ENCODE results near the gene CPS1.

CPS1 gene

DNA sequence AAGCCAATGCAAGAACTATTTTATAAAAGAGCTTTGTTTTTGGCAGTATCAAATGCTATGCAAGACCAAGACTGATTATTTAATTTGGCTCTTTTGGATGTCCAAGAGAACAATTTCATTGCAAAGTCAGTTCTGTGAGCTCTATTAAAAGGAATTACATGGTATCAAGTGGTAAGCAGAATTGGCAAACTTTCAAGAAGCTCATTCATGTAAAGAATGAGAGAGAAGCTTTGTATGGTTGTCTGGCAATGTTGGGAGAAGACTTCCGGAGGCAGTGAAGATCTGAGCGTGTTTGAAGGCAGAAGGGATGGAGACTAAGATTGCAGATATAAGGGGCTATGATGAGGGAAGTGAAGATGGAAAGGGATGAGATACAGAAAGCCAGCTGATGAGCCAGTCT is 49.6 kb downstream of the CPS1 start:
- DNase-seq (ENCODE audit: low spot score) = no peak

GRCh38 chr2:210611466-210611865 is 55.1 kb downstream of the CPS1 start:
- no peak for DNase-seq (ENCODE audit: low spot score)

- no peak for DNase-seq (ENCODE audit: low spot score)
Measured at GRCh38 chr2:210616074-210616473, 59.7 kb downstream of the CPS1 start.

GRCh38 chr2:210617318-210617717 is 60.9 kb downstream of the CPS1 start:
- no peak for DNase-seq (ENCODE audit: low spot score)

- peak; percentile 84 for DNase-seq (ENCODE audit: low spot score)
Measured at GRCh38 chr2:210617732-210618330, 61.4 kb downstream of the CPS1 start.

DNA sequence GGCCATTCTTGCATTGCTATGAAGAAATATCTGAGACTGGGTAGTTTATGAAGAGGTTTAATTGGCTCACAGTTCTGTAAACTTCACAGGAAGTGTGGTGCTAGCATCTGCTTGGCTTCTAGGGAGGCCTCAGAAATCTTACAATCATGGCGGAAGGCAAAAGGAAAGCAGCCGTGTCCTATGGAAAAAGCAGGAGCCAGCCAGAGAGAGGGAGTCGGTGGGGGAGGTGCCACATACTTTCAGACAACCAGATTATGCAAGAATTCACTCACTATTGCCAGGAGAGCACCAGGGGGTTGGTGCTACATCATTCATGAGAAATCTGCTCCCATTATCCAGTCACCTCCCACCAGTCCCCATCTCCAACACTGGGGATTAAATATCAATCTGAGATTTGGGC is 64.1 kb downstream of the CPS1 start:
- DNase-seq (ENCODE audit: low spot score) = no peak

GRCh38 chr2:210623506-210623905 is 67.1 kb downstream of the CPS1 start:
- DNase-seq (ENCODE audit: low spot score) = no peak

- DNase-seq (ENCODE audit: low spot score) = no peak
Measured at GRCh38 chr2:210626849-210627248, 70.5 kb downstream of the CPS1 start.

DNA sequence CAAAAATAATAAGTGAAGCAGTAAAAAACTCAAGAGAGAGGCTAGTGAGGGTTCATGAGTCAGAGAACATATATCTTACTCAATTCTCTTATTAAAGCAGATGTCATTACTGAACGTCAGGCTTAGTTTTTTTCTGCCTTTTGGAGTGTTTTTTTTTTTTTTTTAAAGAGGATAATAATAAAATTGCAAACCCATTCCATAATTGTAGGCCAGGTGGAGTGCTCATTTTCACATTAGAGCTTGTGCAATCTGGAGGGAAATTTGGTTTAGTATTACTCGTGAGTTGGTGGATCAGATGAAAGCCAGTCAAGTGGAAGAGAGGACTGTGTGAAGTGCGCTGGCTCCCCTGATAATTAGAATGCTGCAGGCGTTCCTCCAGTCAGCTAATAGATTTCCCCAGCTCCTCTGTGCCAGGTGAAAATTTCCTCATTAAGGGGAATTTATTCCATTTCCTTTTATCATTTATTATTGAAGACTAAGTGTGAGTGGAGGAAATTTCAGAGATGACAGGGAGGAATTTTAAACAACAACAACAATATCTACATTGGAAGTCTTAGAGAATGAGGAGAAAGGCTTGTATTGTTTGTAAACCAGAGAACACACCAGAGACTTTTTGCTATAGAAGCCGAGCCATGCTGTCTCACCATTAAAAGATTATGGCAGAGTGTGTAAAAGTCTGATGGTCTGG is 74.6 kb downstream of the CPS1 start:
- peak; percentile 45 for DNase-seq (ENCODE audit: low spot score)

DNA sequence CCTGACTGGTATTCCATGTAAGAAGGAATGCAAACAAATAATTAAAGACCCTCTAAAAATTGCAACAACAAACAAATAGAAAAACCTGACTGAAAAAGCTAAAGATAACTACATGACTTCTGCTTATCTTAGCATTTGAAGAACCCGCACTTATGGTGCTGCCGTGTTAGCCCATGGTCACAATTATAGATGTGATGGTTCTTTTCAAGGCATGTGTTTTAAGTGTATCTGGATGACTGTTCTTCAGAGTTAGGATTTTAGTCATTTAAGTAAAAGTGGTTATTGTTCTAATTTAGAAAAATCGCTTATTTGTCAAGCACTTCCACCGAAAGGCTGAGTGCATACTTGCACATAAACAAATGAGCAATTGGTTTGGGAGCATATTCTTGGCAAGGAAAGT is 77.3 kb downstream of the CPS1 start:
- DNase-seq (ENCODE audit: low spot score) = no peak

DNA sequence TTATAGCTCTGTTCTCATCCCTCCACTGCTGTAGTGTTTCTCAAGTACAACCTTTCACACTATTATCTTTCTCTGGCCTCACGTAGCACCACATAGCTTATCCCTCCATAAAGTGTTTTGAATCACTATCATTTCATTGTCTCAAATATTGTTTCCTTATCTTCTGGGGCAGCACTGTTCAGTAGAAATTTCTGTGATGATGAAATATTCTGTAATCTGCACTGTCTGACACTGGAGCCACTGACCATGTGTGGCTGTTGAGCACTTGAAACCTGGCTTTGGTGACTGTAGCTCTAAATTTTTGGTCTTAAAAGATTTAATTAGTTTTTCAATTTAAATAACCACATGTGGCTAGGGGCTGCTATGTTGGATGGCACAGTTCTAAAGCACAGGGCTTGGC is 78.9 kb downstream of the CPS1 start:
- no peak for DNase-seq (ENCODE audit: low spot score)

- DNase-seq (ENCODE audit: low spot score) = no peak
Measured at GRCh38 chr2:210642333-210642732, 85.9 kb downstream of the CPS1 start.

- DNase-seq (ENCODE audit: low spot score) = no peak
Measured at GRCh38 chr2:210647151-210647550, 90.8 kb downstream of the CPS1 start.

GRCh38 chr2:210654091-210654490 is 97.7 kb downstream of the CPS1 start:
- DNase-seq (ENCODE audit: low spot score) = no peak

DNA sequence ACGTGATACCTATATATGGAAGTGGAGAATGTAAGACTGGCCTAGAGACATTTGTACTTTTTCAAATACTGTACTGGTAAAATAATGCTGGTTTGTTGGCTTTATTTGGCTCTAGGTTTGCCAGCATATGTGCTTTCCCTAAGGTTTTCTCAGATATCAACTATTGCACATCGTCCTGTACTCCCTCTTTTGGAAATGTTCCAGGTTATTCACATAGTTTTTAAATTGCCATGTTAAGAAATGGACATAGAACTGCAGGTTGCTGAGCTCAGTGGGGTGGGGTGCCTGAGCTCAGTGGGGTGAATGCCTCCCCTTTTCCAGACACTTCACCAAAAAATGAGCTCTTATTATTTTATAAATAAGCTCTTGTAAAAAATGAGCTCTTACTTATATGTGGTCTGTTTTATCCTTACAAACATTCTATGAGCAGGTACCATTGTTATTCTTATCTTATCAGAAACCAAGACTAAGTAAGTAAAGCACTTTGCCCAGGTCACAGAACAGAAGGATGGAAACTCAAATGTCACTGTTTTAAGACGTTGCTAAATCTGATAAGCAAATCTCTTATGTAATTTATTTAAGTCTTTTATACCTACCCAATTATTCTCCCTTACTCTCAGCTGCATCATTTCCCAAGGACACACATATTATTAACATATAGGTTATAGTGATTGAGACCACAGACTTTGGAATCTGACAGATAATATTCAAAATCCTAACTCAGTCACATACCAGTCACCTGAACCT is 99.0 kb downstream of the CPS1 start:
- no peak for DNase-seq (ENCODE audit: low spot score)

- no peak for DNase-seq (ENCODE audit: low spot score)
Measured at GRCh38 chr2:210657874-210658273, 101.5 kb downstream of the CPS1 start.

- DNase-seq (ENCODE audit: low spot score) = no peak
Measured at GRCh38 chr2:210660751-210661150, 104.4 kb downstream of the CPS1 start.

DNA sequence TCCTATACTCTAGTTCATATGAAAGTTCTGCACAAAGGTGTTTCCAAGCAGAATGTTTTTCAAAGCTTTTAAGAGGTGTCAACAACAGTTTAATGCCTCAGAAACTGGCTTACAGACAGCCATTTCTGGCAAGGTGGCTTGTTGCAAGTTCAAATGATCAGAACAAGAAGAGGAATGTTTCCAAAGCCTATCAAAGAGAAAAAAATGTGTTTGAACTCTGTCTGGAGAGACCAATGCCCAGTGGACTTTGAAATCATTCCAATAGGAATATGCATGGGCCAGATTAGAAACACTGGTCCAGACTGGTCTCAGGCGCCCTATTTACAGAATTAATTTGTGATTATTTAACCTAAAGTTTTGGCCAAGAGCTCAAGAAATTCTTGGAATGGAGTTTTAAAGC is 106.2 kb downstream of the CPS1 start:
- no peak for DNase-seq (ENCODE audit: low spot score)

GRCh38 chr2:210663631-210664089 is 107.3 kb downstream of the CPS1 start:
- DNase-seq (ENCODE audit: low spot score) = peak; percentile 57

GRCh38 chr2:210667711-210668110 is 111.3 kb downstream of the CPS1 start:
- no peak for DNase-seq (ENCODE audit: low spot score)

- peak; percentile 51 for DNase-seq (ENCODE audit: low spot score)
Measured at GRCh38 chr2:210671065-210671464, 114.7 kb downstream of the CPS1 start.

DNA sequence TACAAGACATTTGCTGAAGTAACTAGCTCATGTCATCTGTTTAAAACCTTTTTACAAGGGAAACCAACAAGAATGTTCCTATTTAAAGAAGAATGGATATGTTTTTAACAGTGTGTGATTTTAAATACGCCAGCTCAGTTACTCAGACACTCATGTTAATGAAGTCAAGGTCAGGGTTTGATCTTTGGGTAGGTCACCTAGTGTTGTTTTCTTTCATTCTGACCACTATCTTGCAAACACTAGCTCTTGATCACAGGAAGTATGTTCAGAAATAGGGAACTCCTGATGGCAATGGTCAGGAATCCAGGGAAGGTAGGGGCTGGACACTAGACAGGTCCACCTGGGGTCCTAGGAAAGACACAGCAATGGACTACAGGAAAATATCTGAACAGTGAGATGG is 116.7 kb downstream of the CPS1 start:
- no peak for DNase-seq (ENCODE audit: low spot score)

GRCh38 chr2:210676067-210676466 is 119.7 kb downstream of the CPS1 start:
- no peak for DNase-seq (ENCODE audit: low spot score)

Data from Ammon's horn (tissue), 1 donor.